Right ventricle myocardium inferior (tissue), 1 donor: Measurements from ENCODE around the gene ARHGAP26. TPM values are rescaled to one million over a fixed set of nuclear protein-coding genes. Genes with fewer than 3 reads are reported as not detected.
A peak's percentile ranks its signal among the peaks of the same experiment; 100 is the strongest.
"Not testable (repeated sequence)": the region's sequence is repeated elsewhere in the genome, so short reads cannot be mapped to it uniquely, and the experiment has no call there.

ENCODE experiments used
- ATAC-seq: fragments of 200-7000 bp; cut with Tn5 transposase; one replicate; pipeline ENCODE4 v1.9.1; 2020; ENCODE audit warnings: mild to moderate bottlenecking, moderate library complexity
- DNase-seq: peaks from one replicate; pipeline ENCODE4 v3.0.0; 2021; ENCODE audit errors: missing footprints
- intact Hi-C: fragments of 100-400 bp; cut with DNase I; formaldehyde crosslinking; loops from one replicate; pipeline ENCODE4 v1.11.0; 2022
- total RNA-seq: library from RNA; stranded (reverse); fragmentation: NEBNext Ultra II Directional; extraction: Animal tissue kit (Norgen Biotek cat#: 25700); gene quantifications from one replicate; pipeline ENCODE4 v1.2.1, GENCODE V29; 2021
- donor health status: DM: no; HTN: yes; CAD: no; lungs with severe emphysema.

The ARHGAP26 gene
- total RNA-seq, 1 donor from 2014 or later, result 29.8 TPM

- no peak for DNase-seq
- no peak for ATAC-seq
- intact Hi-C loops, result no loop called here
Observed at GRCh38 chr5:142946547-142947426, 176.6 kb downstream of the ARHGAP26 start.

DNA sequence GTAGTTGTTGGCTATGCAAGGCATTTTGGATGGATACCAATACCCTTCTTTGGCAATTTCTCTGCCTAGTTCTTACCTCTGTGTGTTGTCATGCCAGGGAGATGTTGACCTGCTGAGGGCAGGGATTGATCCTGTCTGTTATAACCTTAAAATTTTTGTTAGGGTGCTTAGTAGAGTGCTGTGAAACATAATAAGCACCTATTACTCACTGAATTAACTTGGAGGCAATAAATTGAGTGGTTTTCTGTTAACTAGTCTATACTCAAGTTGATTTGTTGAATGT lies 177.2 kb downstream of the ARHGAP26 start:
- DNase-seq (no peak), ATAC-seq (no peak)
- intact Hi-C loops, result no loop called here

DNA sequence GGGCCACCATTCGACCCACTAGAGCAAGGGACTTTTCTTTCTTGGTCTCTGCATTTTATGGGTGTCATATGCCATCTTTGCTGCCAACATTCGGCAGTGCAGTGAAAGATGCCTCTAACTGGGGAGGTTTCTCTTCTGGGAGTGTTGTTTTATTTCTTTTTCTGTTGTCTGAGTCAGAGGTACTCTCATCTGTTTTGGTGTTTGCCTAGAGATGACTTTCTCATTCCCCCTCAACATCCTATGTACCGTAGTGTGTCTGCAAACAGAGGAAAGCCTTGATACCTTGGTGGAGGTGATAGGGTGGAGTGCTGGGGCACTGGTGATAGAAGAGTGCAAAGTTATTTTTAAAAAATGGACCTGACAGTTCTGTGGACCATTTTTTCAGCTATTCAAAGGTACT lies 182.1 kb downstream of the ARHGAP26 start:
- DNase-seq (no peak), ATAC-seq (no peak)
- intact Hi-C loops, result no loop called here

DNA sequence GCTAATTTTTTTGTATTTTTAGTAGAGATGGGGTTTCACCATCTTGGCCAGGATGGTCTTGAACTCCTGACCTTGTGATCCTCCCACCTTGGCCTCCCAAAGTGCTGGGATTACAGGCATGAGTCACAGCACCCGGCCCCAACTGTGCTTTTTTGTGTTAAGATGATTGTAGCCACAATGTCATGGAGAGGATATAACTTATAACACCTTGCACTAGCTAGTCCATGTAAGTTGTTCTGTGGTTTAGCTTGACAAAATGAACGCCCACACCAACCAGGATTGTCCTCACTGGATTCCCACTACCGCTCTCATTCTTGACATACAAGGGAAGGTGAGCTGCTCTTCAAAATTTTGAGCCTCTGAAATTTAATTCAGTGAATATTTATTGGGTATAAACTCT lies 182.7 kb downstream of the ARHGAP26 start:
- DNase-seq, intact Hi-C loops, ATAC-seq: not testable (repeated sequence)

DNA sequence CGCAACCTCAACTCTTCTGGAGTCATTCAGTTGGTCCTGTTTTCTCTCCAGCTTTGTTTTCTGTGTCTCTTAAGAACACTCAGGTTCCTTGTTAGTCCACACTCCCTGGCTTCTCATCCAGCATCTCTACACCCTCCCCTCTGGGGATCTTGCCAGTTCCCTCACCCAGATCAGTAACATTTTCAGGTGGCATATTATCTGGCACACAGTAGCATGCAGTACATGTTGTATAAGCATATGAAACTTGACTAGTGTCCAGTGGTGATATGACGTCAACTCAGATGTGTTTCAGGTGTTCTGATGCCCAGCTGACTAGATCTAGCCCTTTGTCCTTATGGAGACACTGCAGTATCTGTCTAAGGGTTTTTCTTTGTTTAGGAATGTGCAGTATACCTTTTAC lies 184.3 kb downstream of the ARHGAP26 start:
- intact Hi-C loops, result no loop called here
- DNase-seq (no peak), ATAC-seq (peak; percentile 65)

GRCh38 chr5:142955628-142956027 lies 185.5 kb downstream of the ARHGAP26 start:
- intact Hi-C loops, result no loop called here
- DNase-seq (no peak), ATAC-seq (no peak)

- DNase-seq (no peak), ATAC-seq (peak; percentile 56)
Observed at GRCh38 chr5:142957528-142957927, 187.4 kb downstream of the ARHGAP26 start.

DNA sequence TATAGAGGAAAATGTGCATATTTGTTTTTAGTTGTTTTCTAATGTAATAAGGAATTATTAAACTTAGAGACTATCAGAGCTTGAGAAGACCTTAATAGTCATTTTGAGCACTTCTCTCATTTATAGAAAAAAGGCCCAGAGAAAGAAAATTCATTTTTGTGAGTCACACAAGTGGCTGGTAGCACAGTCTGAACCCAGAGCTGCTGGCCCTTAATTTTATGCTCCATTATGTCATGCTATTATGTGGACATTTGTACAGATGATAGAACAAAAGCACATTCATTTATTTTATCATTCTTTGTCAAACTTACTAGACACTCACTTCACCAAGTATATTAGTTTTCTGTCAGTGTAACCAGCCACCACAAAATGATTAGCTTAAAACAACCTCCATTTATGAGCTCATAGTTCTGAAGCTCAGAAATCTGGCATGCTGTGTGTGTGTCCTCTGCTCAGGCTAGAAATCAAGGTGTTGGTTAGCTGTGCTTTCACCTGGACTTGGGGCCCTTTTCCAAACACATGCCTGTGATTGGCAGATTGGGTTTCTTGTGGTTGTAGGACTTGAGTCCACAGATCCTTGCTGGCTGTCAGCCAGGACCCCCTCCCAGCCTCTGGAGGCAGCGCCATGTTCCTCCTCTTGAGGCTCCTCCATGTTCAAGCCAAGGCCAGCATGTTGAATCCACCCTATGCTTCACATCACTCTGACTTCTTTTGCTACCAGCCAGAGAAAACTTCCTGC lies 188.9 kb downstream of the ARHGAP26 start:
- intact Hi-C loops, result no loop called here
- no peak for ATAC-seq

More at GRCh38 chr5:142957528-142957927, 187.4 kb downstream of the ARHGAP26 start:
- intact Hi-C loops, result no loop called here

GRCh38 chr5:142959683-142960657 lies 189.8 kb downstream of the ARHGAP26 start:
- intact Hi-C loops, result no loop called here
- ATAC-seq, result no peak
- DNase-seq, result no peak

More for the DNA sequence above, 188.9 kb downstream of the ARHGAP26 start:
- DNase-seq, result no peak

DNA sequence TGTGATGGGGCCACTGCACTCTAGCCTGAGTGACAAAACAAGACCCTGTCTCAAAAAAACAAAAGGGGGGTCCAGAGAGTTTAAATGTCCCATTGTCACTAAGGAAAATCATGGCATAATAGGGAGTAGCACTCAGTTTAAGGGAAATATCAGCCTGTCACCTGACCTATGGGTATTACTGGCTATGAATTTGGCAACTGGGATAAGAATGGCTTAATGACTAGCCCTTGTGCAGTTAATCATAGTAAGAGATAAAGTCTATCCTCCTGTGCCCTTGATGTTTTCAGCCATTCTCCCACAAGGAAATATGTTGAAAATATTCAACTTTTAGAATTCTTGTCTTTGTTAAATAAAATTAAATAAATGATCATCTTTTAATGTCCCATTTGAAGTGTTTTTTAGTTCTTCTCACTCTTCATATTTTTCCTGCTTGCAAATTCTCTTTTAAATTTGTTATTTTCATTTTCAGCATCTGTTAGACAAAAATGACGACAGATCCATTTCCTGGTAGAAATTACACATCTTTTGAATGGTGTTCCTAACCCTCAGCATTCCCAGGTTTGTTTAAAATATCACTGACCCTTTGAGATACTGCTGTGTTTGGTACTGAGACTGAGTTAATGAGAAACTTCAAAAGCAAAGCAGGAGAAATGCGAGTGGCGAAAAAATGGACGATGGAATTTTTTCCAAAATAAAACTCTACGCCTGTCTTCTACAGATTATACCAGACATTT lies 191.4 kb downstream of the ARHGAP26 start:
- no peak for DNase-seq
- no peak for ATAC-seq
- intact Hi-C loops, result no loop called here

GRCh38 chr5:142962174-142962533 lies 192.0 kb downstream of the ARHGAP26 start:
- no peak for ATAC-seq
- intact Hi-C loops, result no loop called here
- DNase-seq, result no peak

DNA sequence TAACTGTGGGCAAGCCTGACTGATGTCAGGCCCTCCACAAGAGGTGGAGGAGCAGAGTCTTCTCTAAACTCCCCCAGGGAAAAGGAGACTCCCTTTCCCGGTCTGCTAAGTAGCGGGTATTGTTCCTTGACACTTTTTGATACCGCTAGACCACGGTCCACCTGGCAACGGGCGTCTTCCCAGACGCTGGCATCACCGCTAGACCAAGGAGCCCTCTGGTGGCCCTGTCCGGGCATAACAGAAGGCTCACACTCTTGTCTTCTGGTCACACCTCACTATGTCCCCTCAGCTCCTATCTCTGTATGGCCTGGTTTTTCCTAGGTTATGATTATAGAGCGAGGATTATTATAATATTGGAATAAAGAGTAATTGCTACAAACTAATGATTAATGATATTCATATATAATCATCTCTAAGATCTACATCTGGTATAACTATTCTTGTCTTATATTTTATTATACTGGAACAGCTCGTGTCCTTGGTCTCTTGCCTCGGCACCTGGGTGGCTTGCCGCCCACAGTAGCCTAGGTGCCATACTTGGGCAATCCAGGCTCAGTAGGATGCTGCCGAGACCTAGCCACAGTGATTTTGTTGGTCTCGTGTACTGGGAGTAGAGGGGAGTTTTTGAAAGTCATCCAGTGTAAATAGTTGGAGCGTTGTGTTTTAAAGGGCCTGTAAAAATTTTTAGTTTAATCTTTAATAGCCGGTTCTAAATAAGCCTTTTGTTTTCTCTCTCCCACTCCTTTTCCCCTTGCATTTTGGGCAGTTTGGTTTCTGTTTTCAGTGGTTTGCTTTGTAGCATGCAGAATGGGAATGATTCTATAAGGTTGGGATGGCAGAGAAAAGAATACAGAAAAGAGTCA lies 195.3 kb downstream of the ARHGAP26 start:
- intact Hi-C loops, DNase-seq, ATAC-seq: not testable (repeated sequence)

DNA sequence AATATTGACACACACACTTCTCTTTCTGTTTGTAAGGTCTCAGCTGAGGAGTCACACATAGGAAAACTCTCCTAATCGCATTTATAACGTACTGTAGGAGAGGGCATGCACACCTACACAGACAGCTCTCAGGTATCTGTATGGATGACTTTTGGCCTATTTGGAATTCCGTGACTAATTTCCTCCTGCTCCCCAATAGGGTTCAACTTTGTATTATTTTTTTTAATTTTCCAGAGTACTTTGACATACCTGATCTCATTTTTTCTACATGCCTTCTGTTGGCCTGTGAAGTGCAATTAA lies 195.9 kb downstream of the ARHGAP26 start:
- intact Hi-C loops, result no loop called here
- ATAC-seq (no peak), DNase-seq (no peak)

- intact Hi-C loops, result no loop called here
- DNase-seq, result no peak
Observed at GRCh38 chr5:142969186-142969585, 199.0 kb downstream of the ARHGAP26 start.

DNA sequence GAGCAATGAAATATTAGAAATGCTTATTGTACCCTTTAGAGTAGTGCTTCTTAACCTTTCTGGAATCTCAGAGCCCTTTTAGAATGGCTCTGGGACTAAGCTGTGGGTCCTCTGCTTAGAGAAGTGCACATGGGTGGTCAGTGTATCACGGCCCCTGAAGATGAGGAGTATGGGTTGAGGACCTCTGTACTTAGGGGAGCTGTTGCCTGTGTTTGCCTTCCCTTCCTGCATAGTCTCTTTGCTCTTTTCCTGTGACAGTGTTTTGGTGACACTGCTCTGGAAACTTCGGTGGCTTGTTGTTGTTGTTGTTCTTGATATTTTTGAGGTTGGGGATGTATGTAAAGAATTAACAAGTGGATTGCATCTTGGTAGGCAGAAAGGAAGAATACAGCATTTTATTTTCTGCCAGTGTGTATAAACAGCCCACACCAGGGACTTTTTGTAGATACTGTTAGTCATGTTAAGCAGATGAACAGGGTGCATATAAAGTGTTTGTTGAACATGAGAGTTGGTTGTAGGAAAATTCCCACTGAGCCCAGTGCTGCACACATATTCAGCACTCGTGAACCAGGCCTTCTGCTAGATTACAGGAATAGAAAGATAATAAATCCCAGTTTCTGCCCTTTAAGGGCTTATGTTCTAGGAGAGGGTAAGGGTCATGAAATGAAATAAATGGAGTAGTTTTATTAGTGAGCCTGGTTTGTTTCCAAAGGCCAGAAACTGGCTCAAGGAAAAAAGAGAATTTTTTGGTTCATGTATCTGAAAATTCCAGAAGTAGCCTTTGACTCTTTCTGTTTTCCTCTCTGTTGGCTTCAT lies 199.7 kb downstream of the ARHGAP26 start:
- DNase-seq (no peak), ATAC-seq (no peak)
- intact Hi-C loops, result no loop called here

More at GRCh38 chr5:142969186-142969585, 199.0 kb downstream of the ARHGAP26 start:
- ATAC-seq, result no peak

GRCh38 chr5:142970440-142971030 lies 200.4 kb downstream of the ARHGAP26 start:
- DNase-seq (no peak), ATAC-seq (no peak)
- intact Hi-C loops, result no loop called here
